Osteocyte (in vitro differentiated cells): ENCODE results near the gene RFX5. TPM values are rescaled to one million over a fixed set of nuclear protein-coding genes. Genes with fewer than 3 reads are reported as not detected.
"Not testable (repeated sequence)": the region's sequence is repeated elsewhere in the genome, so short reads cannot be mapped to it uniquely, and the experiment has no call there.

Source experiments
- DNase-seq: peaks from one replicate; pipeline ENCODE4 v3.0.0; 2021; ENCODE audit warnings: mixed read lengths; ENCODE audit not compliant: unreplicated experiment; ENCODE audit errors: extremely low spot score
- H3K27ac Mint-ChIP-seq: one replicate; pipeline ENCODE4 v1.8.0; 2021; ENCODE audit warnings: mild to moderate bottlenecking, mixed read lengths; ENCODE audit not compliant: unreplicated experiment
- H3K27me3 Mint-ChIP-seq: one replicate; pipeline ENCODE4 v1.8.0; 2021; ENCODE audit warnings: mixed read lengths; ENCODE audit not compliant: unreplicated experiment
- H3K36me3 Mint-ChIP-seq: one replicate; pipeline ENCODE4 v1.8.0; 2021; ENCODE audit warnings: mixed read lengths; ENCODE audit not compliant: unreplicated experiment
- H3K4me1 Mint-ChIP-seq: one replicate; pipeline ENCODE4 v1.8.0; 2021; ENCODE audit warnings: mixed read lengths; ENCODE audit not compliant: unreplicated experiment
- H3K4me3 Mint-ChIP-seq: one replicate; pipeline ENCODE4 v1.8.0; 2021; ENCODE audit warnings: mild to moderate bottlenecking, moderate library complexity, mixed read lengths; ENCODE audit not compliant: unreplicated experiment
- H3K9me3 Mint-ChIP-seq: one replicate; pipeline ENCODE4 v1.8.0; 2021; ENCODE audit warnings: mixed read lengths; ENCODE audit not compliant: unreplicated experiment
- CTCF ChIP-seq: fragments of 200-600 bp; sonication (generic); IDR thresholded peaks from 2 replicates; pipeline ENCODE4 v1.5.0; 2021; ENCODE audit warnings: antibody characterized with exemption, mild to moderate bottlenecking, moderate library complexity
- total RNA-seq: library from RNA; stranded (reverse); gene quantifications from 2 replicates; pipeline ENCODE4 v1.2.1, GENCODE V29; 2021

The RFX5 gene
- total RNA-seq, 1 donor from 2014 or later: 37.9 TPM

- TF ChIP-seq CTCF: no peak
- no peaks in the 10 kb centered on the region for H3K4me1 Mint-ChIP-seq
- no peak for DNase-seq
- H3K27me3 Mint-ChIP-seq: no peaks in the 10 kb centered on the region
- peaks cover 2% of the 10 kb centered on the region for H3K36me3 Mint-ChIP-seq
- peaks cover 6% of the 10 kb centered on the region for H3K9me3 Mint-ChIP-seq
- H3K27ac Mint-ChIP-seq: no peak overlapping the region
- no peak overlapping the region for H3K4me3 Mint-ChIP-seq
Measured at GRCh38 chr1:151361883-151362282, 14.8 kb upstream of the RFX5 start.

- Mint-ChIP-seq H3K27me3 (no peaks in the 10 kb centered on the region), H3K4me3 (no peak overlapping the region), H3K4me1 (no peaks in the 10 kb centered on the region), H3K36me3 (no peaks in the 10 kb centered on the region), H3K9me3 (no peaks in the 10 kb centered on the region), H3K27ac (no peak overlapping the region)
- no peak for DNase-seq
- TF ChIP-seq CTCF: no peak
Measured at GRCh38 chr1:151356696-151357095, 9.6 kb upstream of the RFX5 start.

GRCh38 chr1:151352021-151352718 lies 5.1 kb upstream of the RFX5 start:
- Mint-ChIP-seq H3K4me1 (peaks cover 7% of the 10 kb centered on the region), H3K27me3 (no peaks in the 10 kb centered on the region), H3K27ac (no peak overlapping the region), H3K9me3 (no peaks in the 10 kb centered on the region), H3K4me3 (no peak overlapping the region), H3K36me3 (no peaks in the 10 kb centered on the region)
- TF ChIP-seq CTCF: no peak
- no peak for DNase-seq

- DNase-seq, H3K9me3 Mint-ChIP-seq, H3K27me3 Mint-ChIP-seq, H3K27ac Mint-ChIP-seq, H3K36me3 Mint-ChIP-seq, H3K4me3 Mint-ChIP-seq: not testable (repeated sequence)
- H3K4me1 Mint-ChIP-seq: peaks cover 17% of the 10 kb centered on the region
Measured at GRCh38 chr1:151350323-151350722, 3.3 kb upstream of the RFX5 start.

- H3K4me3 Mint-ChIP-seq: peak overlapping the region; percentile 95
- peaks cover 17% of the 10 kb centered on the region for H3K4me1 Mint-ChIP-seq
- H3K36me3 Mint-ChIP-seq: peaks cover 4% of the 10 kb centered on the region
- H3K27ac Mint-ChIP-seq: peak overlapping the region; percentile 97
- no peaks in the 10 kb centered on the region for H3K27me3 Mint-ChIP-seq
- no peak for TF ChIP-seq CTCF
- no peaks in the 10 kb centered on the region for H3K9me3 Mint-ChIP-seq
- no peak for DNase-seq
Measured at GRCh38 chr1:151347523-151348246, 633 bp upstream of the RFX5 start.
